Fibroblast of lung (primary cell): Measurements from ENCODE around the gene ZNF366.

Experiments used
- CTCF ChIP-seq, 2 donors: IDR thresholded peaks in 1 of 2; conservative IDR thresholded peaks in 1 of 2; 1 replicate in 1 of 2; 2 replicates in 1 of 2; pipeline ENCODE4 v1.5.1; 2011 to 2012; ENCODE audit warnings: low read length in 2 of 2, control low read depth in 1 of 2, inconsistent platforms in 1 of 2, low read depth in 1 of 2, mild to moderate bottlenecking in 1 of 2
- EZH2 ChIP-seq: IDR thresholded peaks from 2 replicates; pipeline ENCODE4 v1.5.1; 2012; ENCODE audit warnings: low read length, control low read depth, mild to moderate bottlenecking; ENCODE audit errors: missing control alignments

- TF ChIP-seq CTCF (conservative IDR thresholded peaks at IDR 0.05 in 1 of 2, IDR thresholded peaks at IDR 0.05 in 1 of 2; ENCODE audit: low read depth in 1 of 2, low read length in 2 of 2) (peak in 1 of 2 donors; percentile 18), EZH2 (no peak)
These were observed 49.3 kb upstream of the ZNF366 start for GRCh38 chr5:72556351-72557166.
